Left lung (tissue), 10 donors: ENCODE results near the gene RNF217. TPM values are rescaled to one million over a fixed set of nuclear protein-coding genes. Genes with fewer than 3 reads are reported as not detected.

Experiments
- ATAC-seq: fragments of 200-7000 bp; cut with Tn5 transposase; one replicate; pipeline ENCODE4 v1.9.1; 2020; ENCODE audit warnings: moderate library complexity
- DNase-seq, 4 donors: peaks; one replicate each; pipeline ENCODE4 v3.0.0-alpha.2; 2013 to 2020
- H3K27ac ChIP-seq, 2 donors: fragments of 200-600 bp; sonication (generic) in 1 of 2; one replicate each; pipeline versions ENCODE4 v1.5.0 to v1.8.0; 2020 to 2021
- H3K27me3 ChIP-seq, 2 donors: fragments of 200-600 bp; sonication (generic) in 1 of 2; one replicate each; pipeline versions ENCODE4 v1.5.0 to v1.8.0; 2020 to 2021
- H3K36me3 ChIP-seq, 2 donors: fragments of 200-600 bp; sonication (generic) in 1 of 2; one replicate each; pipeline versions ENCODE4 v1.5.0 to v1.8.0; 2020 to 2021
- H3K4me1 ChIP-seq, 2 donors: fragments of 200-600 bp; one replicate each; pipeline ENCODE4 v1.8.0; 2021
- H3K4me3 ChIP-seq, 2 donors: fragments of 200-600 bp; sonication (generic) in 1 of 2; one replicate each; pipeline versions ENCODE4 v1.5.0 to v1.8.0; 2020 to 2021; ENCODE audit warnings: mild to moderate bottlenecking in 1 of 2
- H3K9me3 ChIP-seq, 2 donors: fragments of 200-600 bp; sonication (generic) in 1 of 2; one replicate each; pipeline versions ENCODE4 v1.5.0 to v1.8.0; 2020 to 2021
- intact Hi-C, 2 donors: fragments of 100-400 bp; cut with DNase I; formaldehyde crosslinking; loops; one replicate each; pipeline versions ENCODE4 v1.11.2 to v1.14.2; 2022
- polyA plus RNA-seq, 6 donors: library from polyadenylated mRNA; unstranded; fragments of 120-200 nt; gene quantifications; one replicate each; pipeline ENCODE4 v1.2.1, GENCODE V29; 2013; ENCODE audit not compliant: insufficient read length in 6 of 6
- total RNA-seq, 2 donors: library from RNA; stranded (reverse); fragmentation: NEBNext Ultra II Directional; extraction: Animal tissue kit (Norgen Biotek cat#: 25700); gene quantifications; one replicate each; pipeline ENCODE4 v1.2.1, GENCODE V29; 2021
- TF ChIP-seq, protein P1 (sequence below), 2 donors: fragments of 200-600 bp; sonication (generic) in 1 of 2; IDR thresholded peaks; one replicate each; pipeline versions ENCODE4 v1.5.0 to v1.8.0; 2021; ENCODE audit warnings: antibody characterized with exemption in 2 of 2
- donor health status: DM: no; HTN: yes; CAD: no.
- donor health status: DM: no; HTN: no; CAD: no.

Gene RNF217
- total and polyA plus RNA-seq, 8 donors: 17.2 to 31.4 (median 23.1) TPM

GRCh38 chr6:125078602-125079321, 116.5 kb downstream of the RNF217 start:
- ATAC-seq: no peak
- no peaks in the 10 kb centered on the region for H3K9me3 ChIP-seq
- DNase-seq: no peak
- no peak overlapping the region for H3K4me3 ChIP-seq
- TF ChIP-seq, protein P1, sequence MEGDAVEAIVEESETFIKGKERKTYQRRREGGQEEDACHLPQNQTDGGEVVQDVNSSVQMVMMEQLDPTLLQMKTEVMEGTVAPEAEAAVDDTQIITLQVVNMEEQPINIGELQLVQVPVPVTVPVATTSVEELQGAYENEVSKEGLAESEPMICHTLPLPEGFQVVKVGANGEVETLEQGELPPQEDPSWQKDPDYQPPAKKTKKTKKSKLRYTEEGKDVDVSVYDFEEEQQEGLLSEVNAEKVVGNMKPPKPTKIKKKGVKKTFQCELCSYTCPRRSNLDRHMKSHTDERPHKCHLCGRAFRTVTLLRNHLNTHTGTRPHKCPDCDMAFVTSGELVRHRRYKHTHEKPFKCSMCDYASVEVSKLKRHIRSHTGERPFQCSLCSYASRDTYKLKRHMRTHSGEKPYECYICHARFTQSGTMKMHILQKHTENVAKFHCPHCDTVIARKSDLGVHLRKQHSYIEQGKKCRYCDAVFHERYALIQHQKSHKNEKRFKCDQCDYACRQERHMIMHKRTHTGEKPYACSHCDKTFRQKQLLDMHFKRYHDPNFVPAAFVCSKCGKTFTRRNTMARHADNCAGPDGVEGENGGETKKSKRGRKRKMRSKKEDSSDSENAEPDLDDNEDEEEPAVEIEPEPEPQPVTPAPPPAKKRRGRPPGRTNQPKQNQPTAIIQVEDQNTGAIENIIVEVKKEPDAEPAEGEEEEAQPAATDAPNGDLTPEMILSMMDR (IDR thresholded peaks at IDR 0.05): no peak
- H3K27ac ChIP-seq: no peak overlapping the region
- no peaks in the 10 kb centered on the region for H3K4me1 ChIP-seq
- intact Hi-C loops: no loop called here
- H3K36me3 ChIP-seq: peaks cover 0 to 25% of the 10 kb centered on the region in 2 donors
- no peaks in the 10 kb centered on the region for H3K27me3 ChIP-seq

- ATAC-seq (no peak), DNase-seq (no peak)
- H3K4me1 ChIP-seq: no peaks in the 10 kb centered on the region
- H3K36me3 ChIP-seq: peaks cover 0 to 12% of the 10 kb centered on the region in 2 donors
- TF ChIP-seq, protein P1 (IDR thresholded peaks at IDR 0.05): no peak
- no peak overlapping the region for H3K27ac ChIP-seq
- no peaks in the 10 kb centered on the region for H3K27me3 ChIP-seq
- no peaks in the 10 kb centered on the region for H3K9me3 ChIP-seq
- intact Hi-C loops: no loop called here
- H3K4me3 ChIP-seq: no peak overlapping the region
Observed at GRCh38 chr6:125082908-125083683, 120.9 kb downstream of the RNF217 start.

- peaks cover 0 to 12% of the 10 kb centered on the region in 2 donors for H3K36me3 ChIP-seq
- no peaks in the 10 kb centered on the region for H3K9me3 ChIP-seq
- no peak for DNase-seq
- intact Hi-C loops: no loop called here
- no peak overlapping the region for H3K4me3 ChIP-seq
- no peak for ATAC-seq
- TF ChIP-seq, protein P1 (IDR thresholded peaks at IDR 0.05): no peak
- H3K27me3 ChIP-seq: no peaks in the 10 kb centered on the region
- no peaks in the 10 kb centered on the region for H3K4me1 ChIP-seq
- no peak overlapping the region for H3K27ac ChIP-seq
Observed at GRCh38 chr6:125083684-125083990, 121.4 kb downstream of the RNF217 start.

DNA sequence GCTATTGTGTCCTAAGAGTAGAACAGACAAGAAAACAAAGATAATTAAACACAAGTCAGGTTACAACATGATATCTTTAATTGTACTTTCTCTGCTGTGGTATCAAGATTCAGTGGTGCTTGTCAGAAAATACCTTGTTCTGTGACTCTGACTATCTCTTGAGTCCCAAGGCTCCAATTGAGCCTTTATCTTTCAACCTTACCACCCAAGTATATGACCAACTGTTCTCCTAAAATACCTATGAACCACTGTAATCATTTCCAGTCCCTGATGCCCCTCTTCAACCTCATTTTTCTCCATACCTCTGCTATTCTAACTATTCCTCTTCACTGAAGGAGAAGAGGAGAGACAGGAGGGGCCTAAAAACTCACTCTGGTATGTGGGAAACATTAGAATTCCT, 124.5 kb downstream of the RNF217 start:
- Histone ChIP-seq H3K9me3 (no peaks in the 10 kb centered on the region), H3K4me3 (no peak overlapping the region), H3K27ac (no peak overlapping the region), H3K4me1 (no peaks in the 10 kb centered on the region), H3K36me3 (peaks cover 0 to 12% of the 10 kb centered on the region in 2 donors), H3K27me3 (no peaks in the 10 kb centered on the region)
- intact Hi-C loops: no loop called here
- ATAC-seq: no peak
- DNase-seq: no peak
- TF ChIP-seq, protein P1 (IDR thresholded peaks at IDR 0.05): no peak

GRCh38 chr6:125088963-125089362, 126.7 kb downstream of the RNF217 start:
- intact Hi-C loops: no loop called here
- Histone ChIP-seq H3K4me1 (no peaks in the 10 kb centered on the region), H3K27me3 (no peaks in the 10 kb centered on the region), H3K4me3 (no peak overlapping the region), H3K36me3 (no peaks in the 10 kb centered on the region), H3K27ac (no peak overlapping the region), H3K9me3 (no peaks in the 10 kb centered on the region)
- ATAC-seq: no peak
- DNase-seq: no peak
- TF ChIP-seq, protein P1 (IDR thresholded peaks at IDR 0.05): no peak
